ENCODE data around the gene TRIM39. TPM values are rescaled to one million over a fixed set of nuclear protein-coding genes. Genes with fewer than 3 reads are reported as not detected.
A peak's percentile ranks its signal among the peaks of the same experiment; 100 is the strongest.

The TRIM39 gene
- total and polyA plus RNA-seq, 9 of the 15 experiments (the other 6 are each of a cell fraction or from before 2014, with no cell fraction given) = 5.6 to 17.7 (median 12.8) TPM

- no peak for TF ChIP-seq EZH2 (IDR thresholded peaks at IDR 0.05; ENCODE audit: borderline replicate concordance, low read depth, low read length)
- 0 out of 2 replicates have a peak, but pooled peaks have one; percentile 51 for TF ChIP-seq ATF1 (CRISPR knock-in tag; IDR thresholded peaks at IDR 0.05)
- TF ChIP-seq ATF1 (tag; IDR thresholded peaks at IDR 0.05) = peak; percentile 97
- no peak for TF ChIP-seq ZNF217 (CRISPR knock-in tag; IDR thresholded peaks at IDR 0.05)
- peak; percentile 86 for TF ChIP-seq OTX1 (CRISPR knock-in tag; IDR thresholded peaks at IDR 0.05)
- TF ChIP-seq RBFOX2 (IDR thresholded peaks at IDR 0.05; ENCODE audit: low read depth, low read length) = peak; percentile 97
- TF ChIP-seq ZNF764 (CRISPR knock-in tag; IDR thresholded peaks at IDR 0.05; ENCODE audit: low read depth) = 0 out of 2 replicates have a peak, but pooled peaks have one; percentile 61
- 0 out of 4 replicates have a peak, but pooled peaks of 1 of the 2 experiments have one; percentile 10 for TF ChIP-seq RCOR1 (IDR thresholded peaks at IDR 0.05; ENCODE audit: borderline replicate concordance in 1 of 2, low read depth in 2 of 2, low read length in 2 of 2)
- TF ChIP-seq CREB3L1 (IDR thresholded peaks at IDR 0.05; ENCODE audit: borderline replicate concordance, low read depth) = peak; percentile 72
- peak; percentile 74 for TF ChIP-seq CCNT2 (IDR thresholded peaks at IDR 0.05; ENCODE audit: borderline replicate concordance, extremely low read depth, insufficient read length, low read depth, low read length)
- TF ChIP-seq MYC (IDR thresholded peaks at IDR 0.05; ENCODE audit: low read depth, low read length) = peak; percentile 80; the same call in 1 of the 2 replicates
- no peak for TF ChIP-seq MYC (CRISPR knock-in tag; IDR thresholded peaks at IDR 0.05; ENCODE audit: borderline replicate concordance, low read depth)
- 0 out of 2 replicates have a peak, but pooled peaks have one; percentile 2 for TF ChIP-seq BHLHE40 (IDR thresholded peaks at IDR 0.05; ENCODE audit: low read length)
- TF ChIP-seq E2F6 (IDR thresholded peaks at IDR 0.05; ENCODE audit: borderline replicate concordance in 1 of 2, extremely low read depth in 1 of 2, insufficient read depth in 1 of 2, insufficient read length in 1 of 2, low read depth in 1 of 2, low read length in 1 of 2, poor library complexity in 1 of 2, severe bottlenecking in 1 of 2) = peak; percentile 77 to 83
- TF ChIP-seq REST (IDR thresholded peaks at IDR 0.05; ENCODE audit: borderline replicate concordance) = peak; percentile 10
- TF ChIP-seq REST (CRISPR knock-in tag; IDR thresholded peaks at IDR 0.05; ENCODE audit: low read depth) = no peak; the same call in 1 of the 2 replicates
Measured at GRCh38 chr6:30326526-30327231, at the start of gene TRIM39 (continued).
